Right ventricle myocardium inferior (tissue), 1 donor: Measurements from ENCODE around the gene FAM107A. TPM values are rescaled to one million over a fixed set of nuclear protein-coding genes. Genes with fewer than 3 reads are reported as not detected.
A peak's percentile ranks its signal among the peaks of the same experiment; 100 is the strongest.

Experiments
- ATAC-seq: fragments of 200-7000 bp; cut with Tn5 transposase; one replicate; pipeline ENCODE4 v1.9.1; 2020; ENCODE audit warnings: mild to moderate bottlenecking, moderate library complexity
- DNase-seq: peaks from one replicate; pipeline ENCODE4 v3.0.0; 2021; ENCODE audit errors: missing footprints
- intact Hi-C: fragments of 100-400 bp; cut with DNase I; formaldehyde crosslinking; loops from one replicate; pipeline ENCODE4 v1.11.0; 2022
- total RNA-seq: library from RNA; stranded (reverse); fragmentation: NEBNext Ultra II Directional; extraction: Animal tissue kit (Norgen Biotek cat#: 25700); gene quantifications from one replicate; pipeline ENCODE4 v1.2.1, GENCODE V29; 2021
- donor health status: DM: no; HTN: yes; CAD: no; lungs with severe emphysema.

The FAM107A gene
- total RNA-seq, 1 donor from 2014 or later: 82.9 TPM

- DNase-seq: no peak
- no peak for ATAC-seq
- intact Hi-C loops: no loop called here
Measured at GRCh38 chr3:58597770-58598310, 20.6 kb upstream of the FAM107A start.

GRCh38 chr3:58596834-58597518 is 19.8 kb upstream of the FAM107A start:
- DNase-seq (no peak), ATAC-seq (no peak)
- intact Hi-C loops: no loop called here

GRCh38 chr3:58594117-58594516 is 16.9 kb upstream of the FAM107A start:
- DNase-seq: no peak
- intact Hi-C loops: no loop called here
- no peak for ATAC-seq

GRCh38 chr3:58591517-58592510 is 14.6 kb upstream of the FAM107A start:
- DNase-seq (no peak), ATAC-seq (no peak)
- intact Hi-C loops: no loop called here

- intact Hi-C loops: no loop called here
- DNase-seq (no peak), ATAC-seq (no peak)
Measured at GRCh38 chr3:58588030-58588614, 10.9 kb upstream of the FAM107A start.

GRCh38 chr3:58586776-58587192 is 9.6 kb upstream of the FAM107A start:
- DNase-seq: no peak
- intact Hi-C loops: no loop called here
- no peak for ATAC-seq

GRCh38 chr3:58585994-58586393 is 8.8 kb upstream of the FAM107A start:
- DNase-seq (no peak), ATAC-seq (peak; percentile 8)
- intact Hi-C loops: loop anchor here (1.0 kb wide), 1 partner anchor 43 kb away; no protein-coding TSS in a partner anchor

- intact Hi-C loops: loop anchor here (1.0 kb wide), 1 partner anchor 44 kb away; no protein-coding TSS in a partner anchor
- peak; percentile 96 for ATAC-seq
- DNase-seq: peak; percentile 93
Measured at GRCh38 chr3:58585005-58585786, 8.0 kb upstream of the FAM107A start.

GRCh38 chr3:58584690-58585004 is 7.5 kb upstream of the FAM107A start:
- DNase-seq (no peak), ATAC-seq (no peak)
- intact Hi-C loops: loop anchor here (1.0 kb wide), 1 partner anchor 45 kb away; no protein-coding TSS in a partner anchor

GRCh38 chr3:58581328-58582091 is 4.3 kb upstream of the FAM107A start:
- DNase-seq: no peak
- ATAC-seq: no peak
- intact Hi-C loops: no loop called here

GRCh38 chr3:58580826-58581327 is 3.7 kb upstream of the FAM107A start:
- DNase-seq (no peak), ATAC-seq (no peak)
- intact Hi-C loops: no loop called here

GRCh38 chr3:58578873-58579272 is 1.7 kb upstream of the FAM107A start:
- no peak for ATAC-seq
- intact Hi-C loops: no loop called here
- no peak for DNase-seq

- DNase-seq (no peak), ATAC-seq (no peak)
- intact Hi-C loops: no loop called here
Measured at GRCh38 chr3:58576716-58577115, 475 bp downstream of the FAM107A start.

- DNase-seq (no peak), ATAC-seq (no peak)
- intact Hi-C loops: no loop called here
Measured at GRCh38 chr3:58575971-58576652, 1.1 kb downstream of the FAM107A start.

GRCh38 chr3:58574682-58575081 is 2.5 kb downstream of the FAM107A start:
- ATAC-seq (no peak), DNase-seq (no peak)
- intact Hi-C loops: no loop called here

- ATAC-seq (no peak), DNase-seq (no peak)
- intact Hi-C loops: no loop called here
Measured at GRCh38 chr3:58574106-58574505, 3.1 kb downstream of the FAM107A start.

GRCh38 chr3:58573640-58574039 is 3.6 kb downstream of the FAM107A start:
- peak; percentile 35 for ATAC-seq
- no peak for DNase-seq
- intact Hi-C loops: no loop called here
